GM20000 (cell line): Measurements from ENCODE around the gene PRSS8.
"Not testable (repeated sequence)": the region's sequence is repeated elsewhere in the genome, so short reads cannot be mapped to it uniquely, and the experiment has no call there.

Source experiments
- DNase-seq: peaks from one replicate; pipeline ENCODE4 v3.0.0; 2012; ENCODE audit warnings: low spot score
- CTCF ChIP-seq: IDR thresholded peaks from 2 replicates; pipeline ENCODE4 v1.5.1; 2012; ENCODE audit warnings: mild to moderate bottlenecking, control low read depth; ENCODE audit errors: extremely low read depth, missing control alignments

PRSS8 gene

GRCh38 chr16:31179219-31179746 lies 43.8 kb upstream of the PRSS8 start:
- no peak for DNase-seq
- no peak for TF ChIP-seq CTCF

- no peak for DNase-seq
Observed at GRCh38 chr16:31177136-31177535, 41.6 kb upstream of the PRSS8 start.

GRCh38 chr16:31170048-31170447 lies 34.5 kb upstream of the PRSS8 start:
- DNase-seq = not testable (repeated sequence)

More at GRCh38 chr16:31177136-31177535, 41.6 kb upstream of the PRSS8 start:
- no peak for TF ChIP-seq CTCF

- no peak for DNase-seq
- TF ChIP-seq CTCF = no peak
Observed at GRCh38 chr16:31168848-31169247, 33.3 kb upstream of the PRSS8 start.

GRCh38 chr16:31167315-31167714 lies 31.8 kb upstream of the PRSS8 start:
- no peak for TF ChIP-seq CTCF

GRCh38 chr16:31157136-31157535 lies 21.6 kb upstream of the PRSS8 start:
- peak; percentile 27 for DNase-seq
- no peak for TF ChIP-seq CTCF

More at GRCh38 chr16:31167315-31167714, 31.8 kb upstream of the PRSS8 start:
- DNase-seq = no peak

- DNase-seq = not testable (repeated sequence)
Observed at GRCh38 chr16:31150976-31151375, 15.4 kb upstream of the PRSS8 start.

- no peak for TF ChIP-seq CTCF
- no peak for DNase-seq
Observed at GRCh38 chr16:31149894-31150890, 14.7 kb upstream of the PRSS8 start, which contains the start of gene PRSS36. TSS of gene PRSS36 (minus strand) at chr16:31150066. CDS start at chr16:31150035, 31 bp downstream.
